H9 (cell line): ENCODE results near the gene NINL. TPM values are rescaled to one million over a fixed set of nuclear protein-coding genes. Genes with fewer than 3 reads are reported as not detected.

Experiments
- DNase-seq: peaks from one replicate; pipeline ENCODE4 v3.0.0-alpha.2; 2017
- H2AFZ ChIP-seq: one replicate; pipeline ENCODE4 v1.6.1; 2013; ENCODE audit warnings: mild to moderate bottlenecking, low read length, control low read depth, moderate library complexity
- H2AK5ac ChIP-seq: 2 replicates; pipeline ENCODE4 v1.6.1; 2013; ENCODE audit warnings: low read length, control low read depth, mixed read lengths; ENCODE audit not compliant: insufficient read length
- H2BK120ac ChIP-seq: one replicate; pipeline ENCODE4 v1.6.1; 2013; ENCODE audit warnings: low read depth, mild to moderate bottlenecking, low read length, control low read depth, inconsistent platforms; ENCODE audit not compliant: poor library complexity, severe bottlenecking
- H2BK12ac ChIP-seq: 2 replicates; pipeline ENCODE4 v1.6.1; 2013; ENCODE audit warnings: low read length, control low read depth, mixed read lengths, low read depth; ENCODE audit not compliant: insufficient read length
- H2BK15ac ChIP-seq: 2 replicates; pipeline ENCODE4 v1.6.1; 2013; ENCODE audit warnings: low read depth, low read length, control low read depth
- H2BK20ac ChIP-seq: one replicate; pipeline ENCODE4 v1.6.1; 2013; ENCODE audit warnings: low read depth, mild to moderate bottlenecking, low read length, control low read depth, inconsistent platforms; ENCODE audit not compliant: poor library complexity, severe bottlenecking
- H2BK5ac ChIP-seq: 2 replicates; pipeline ENCODE4 v1.6.1; 2013; ENCODE audit warnings: low read length, control low read depth, mixed read lengths; ENCODE audit not compliant: insufficient read length
- H3K14ac ChIP-seq: 2 replicates; pipeline ENCODE4 v1.6.1; 2013; ENCODE audit warnings: low read length, control low read depth; ENCODE audit not compliant: insufficient read depth
- H3K18ac ChIP-seq: 2 replicates; pipeline ENCODE4 v1.6.1; 2013; ENCODE audit warnings: low read depth, mild to moderate bottlenecking, mixed read lengths, low read length, control low read depth; ENCODE audit not compliant: insufficient read length
- H3K23ac ChIP-seq: 2 replicates; pipeline ENCODE4 v1.6.1; 2013; ENCODE audit warnings: low read length, control low read depth, mixed read lengths, low read depth; ENCODE audit not compliant: insufficient read length
- H3K23me2 ChIP-seq: 2 replicates; pipeline ENCODE4 v1.6.1; 2013; ENCODE audit warnings: low read depth, mild to moderate bottlenecking, mixed read lengths, low read length, control low read depth; ENCODE audit not compliant: insufficient read length, poor library complexity, severe bottlenecking
- H3K27ac ChIP-seq: 2 replicates; pipeline ENCODE4 v1.5.1; 2013; ENCODE audit warnings: low read length, control low read depth, mixed read lengths, low read depth; ENCODE audit not compliant: insufficient read length
- H3K27me3 ChIP-seq: 2 replicates; pipeline ENCODE4 v1.6.1; 2013; ENCODE audit warnings: low read length, control low read depth, inconsistent platforms; ENCODE audit not compliant: insufficient read depth
- H3K4ac ChIP-seq: 2 replicates; pipeline ENCODE4 v1.6.1; 2013; ENCODE audit warnings: low read depth, mild to moderate bottlenecking, control low read depth, inconsistent platforms, low read length, moderate library complexity
- H3K4me1 ChIP-seq: 2 replicates; pipeline ENCODE4 v1.6.1; 2013; ENCODE audit warnings: low read length, control low read depth, inconsistent platforms; ENCODE audit not compliant: insufficient read depth
- H3K4me2 ChIP-seq: 2 replicates; pipeline ENCODE4 v1.6.1; 2013; ENCODE audit warnings: low read length, control low read depth, mixed read lengths; ENCODE audit not compliant: insufficient read length, insufficient read depth
- H3K56ac ChIP-seq: 2 replicates; pipeline ENCODE4 v1.6.1; 2013; ENCODE audit warnings: low read depth, mild to moderate bottlenecking, mixed read lengths, low read length, control low read depth; ENCODE audit not compliant: insufficient read length
- H3K79me1 ChIP-seq: 2 replicates; pipeline ENCODE4 v1.6.1; 2013; ENCODE audit warnings: low read depth, mild to moderate bottlenecking, moderate library complexity, low read length, control low read depth, inconsistent platforms; ENCODE audit not compliant: insufficient read depth, poor library complexity, severe bottlenecking
- H3K79me2 ChIP-seq: 2 replicates; pipeline ENCODE4 v1.6.1; 2013; ENCODE audit warnings: low read length, control low read depth, inconsistent platforms; ENCODE audit not compliant: insufficient read depth
- H3K9ac ChIP-seq: 2 replicates; pipeline ENCODE4 v1.6.1; 2013; ENCODE audit warnings: low read length, control low read depth, mixed read lengths; ENCODE audit not compliant: insufficient read length; ENCODE audit errors: extremely low read depth
- H3K9me3 ChIP-seq: one replicate; pipeline ENCODE4 v1.6.1; 2013; ENCODE audit warnings: low read depth, low read length, inconsistent platforms; ENCODE audit not compliant: control insufficient read depth
- H3T11ph ChIP-seq: one replicate; pipeline ENCODE4 v1.6.1; 2013; ENCODE audit warnings: mild to moderate bottlenecking, low read length, control low read depth, inconsistent platforms
- H4K20me1 ChIP-seq: one replicate; pipeline ENCODE4 v1.6.1; 2013; ENCODE audit not compliant: control insufficient read depth, insufficient read length, insufficient read depth
- H4K5ac ChIP-seq: 2 replicates; pipeline ENCODE4 v1.6.1; 2013; ENCODE audit warnings: low read depth, mild to moderate bottlenecking, mixed read lengths, low read length, control low read depth; ENCODE audit not compliant: insufficient read length
- H4K8ac ChIP-seq: replicated peaks from 2 replicates; pipeline ENCODE4 v1.6.1; 2013; ENCODE audit warnings: low read length, control low read depth, mixed read lengths, low read depth; ENCODE audit not compliant: insufficient read length
- H4K91ac ChIP-seq: 2 replicates; pipeline ENCODE4 v1.6.1; 2013; ENCODE audit warnings: low read depth, mild to moderate bottlenecking, moderate library complexity, mixed read lengths, low read length, control low read depth; ENCODE audit not compliant: insufficient read length
- H3K27ac Mint-ChIP-seq, 3 experiments: 2 replicates in 2 of 3; 3 replicates in 1 of 3; pipeline ENCODE4 v1.8.0; 2020 to 2021; ENCODE audit warnings: mixed read lengths in 3 of 3, mild to moderate bottlenecking in 1 of 3, moderate library complexity in 1 of 3
- H3K27me3 Mint-ChIP-seq: 2 replicates; pipeline ENCODE4 v1.8.0; 2021; ENCODE audit warnings: low read depth, mild to moderate bottlenecking, moderate library complexity, mixed read lengths
- H3K36me3 Mint-ChIP-seq, 3 experiments: 2 replicates in 2 of 3; 3 replicates in 1 of 3; pipeline ENCODE4 v1.8.0; 2020 to 2021; ENCODE audit warnings: low read depth in 3 of 3, mixed read lengths in 3 of 3; ENCODE audit not compliant: insufficient read depth in 1 of 3
- H3K4me1 Mint-ChIP-seq, 2 experiments: 2 replicates each; pipeline ENCODE4 v1.8.0; 2020; ENCODE audit warnings: mixed read lengths in 2 of 2
- H3K4me3 Mint-ChIP-seq, 2 experiments: 2 replicates in 1 of 2; 3 replicates in 1 of 2; pipeline ENCODE4 v1.8.0; 2020 to 2021; ENCODE audit warnings: mild to moderate bottlenecking in 2 of 2, mixed read lengths in 2 of 2, moderate library complexity in 1 of 2
- H3K9me3 Mint-ChIP-seq, 2 experiments: 2 replicates in 1 of 2; 3 replicates in 1 of 2; pipeline ENCODE4 v1.8.0; 2020; ENCODE audit warnings: mild to moderate bottlenecking in 2 of 2, mixed read lengths in 2 of 2, moderate library complexity in 1 of 2
- WGBS: extraction: QIAGEN DNeasy Blood & Tissue Kit; methylation state at CpG from one replicate; pipeline ENCODE4 v1.1.7; 2013; ENCODE audit warnings: missing lambda C conversion rate, low lambda C conversion rate, mixed read lengths; ENCODE audit not compliant: insufficient read length; ENCODE audit errors: extremely low coverage; 5-methylcytosine and 5-hydroxymethylcytosine counted together
- total RNA-seq: library from RNA; stranded (reverse); gene quantifications from 2 replicates; pipeline ENCODE4 v1.2.1, GENCODE V29; 2021
- TF ChIP-seq, protein P1 (sequence below): fragments of 200-600 bp; sonication (generic); conservative IDR thresholded peaks from 3 replicates; pipeline ENCODE4 v1.8.0; 2021; ENCODE audit warnings: antibody characterized with exemption, mild to moderate bottlenecking

Gene NINL
- total RNA-seq, 1 experiment from 2014 or later: 34.3 TPM

DNA sequence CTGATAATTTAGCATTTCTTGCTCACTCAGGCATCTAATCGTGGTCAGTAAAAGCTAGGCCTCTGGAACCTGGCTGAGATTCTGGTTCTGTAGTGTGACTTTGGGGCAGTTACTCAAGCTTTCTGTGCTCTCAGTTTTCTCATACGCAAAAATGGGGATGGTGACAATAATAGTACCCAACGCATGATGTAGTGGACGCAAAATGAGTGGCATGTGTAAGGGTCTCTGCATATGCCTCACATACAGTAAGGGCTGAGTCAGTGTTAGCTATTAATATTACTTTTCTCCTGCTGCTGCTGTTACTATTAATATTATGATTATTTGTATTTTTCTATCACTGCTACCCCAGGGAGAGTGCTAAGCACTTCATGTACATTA, 177.2 kb downstream of the NINL start:
- Mint-ChIP-seq H3K27me3 (peaks cover 2% of the 10 kb centered on the region), H3K4me3 (peak overlapping the region; percentile 91 to 94), H3K9me3 (peaks cover 18 to 20% of the 10 kb centered on the region in 2 experiments), H3K36me3 (peaks cover 14 to 32% (median 25%) of the 10 kb centered on the region in 3 experiments), H3K4me1 (peaks cover 16% of the 10 kb centered on the region in 2 experiments), H3K27ac (peak overlapping the region; percentile 97 to 99 (median 98); a peak in 6 of 7 replicates)
- Histone ChIP-seq H2BK5ac (no peak overlapping the region), H3K79me2 (peaks cover 12% of the 10 kb centered on the region; the same call in 1 of the 2 replicates), H2BK12ac (no peak overlapping the region), H4K91ac (no peak overlapping the region), H3K79me1 (no peaks in the 10 kb centered on the region), H3K14ac (peak overlapping the region; percentile 98; the same call in 1 of the 2 replicates), H3K56ac (no peak overlapping the region), H3K23ac (no peak overlapping the region), H2BK120ac (no peak overlapping the region), H4K8ac (no peak overlapping the region), H2AFZ (no peak overlapping the region), H3K27me3 (no peaks in the 10 kb centered on the region), H3K27ac (peak overlapping the region; percentile 79), H4K5ac (no peak overlapping the region), H3K9ac (peak overlapping the region; percentile 93), H2BK15ac (no peak overlapping the region), H2BK20ac (no peak overlapping the region), H3K4me2 (peak overlapping the region; percentile 89), H3K4ac (no peak overlapping the region), H3K18ac (no peak overlapping the region), H3K4me1 (no peaks in the 10 kb centered on the region), H3T11ph (no peak overlapping the region), H2AK5ac (no peak overlapping the region), H3K9me3 (peaks cover 3% of the 10 kb centered on the region), H3K23me2 (peaks cover 2% of the 10 kb centered on the region), H4K20me1 (no peaks in the 10 kb centered on the region)
- DNase-seq: no peak
- WGBS: no CpG with 5 or more reads among the region's 4 CpGs
- TF ChIP-seq, protein P1, sequence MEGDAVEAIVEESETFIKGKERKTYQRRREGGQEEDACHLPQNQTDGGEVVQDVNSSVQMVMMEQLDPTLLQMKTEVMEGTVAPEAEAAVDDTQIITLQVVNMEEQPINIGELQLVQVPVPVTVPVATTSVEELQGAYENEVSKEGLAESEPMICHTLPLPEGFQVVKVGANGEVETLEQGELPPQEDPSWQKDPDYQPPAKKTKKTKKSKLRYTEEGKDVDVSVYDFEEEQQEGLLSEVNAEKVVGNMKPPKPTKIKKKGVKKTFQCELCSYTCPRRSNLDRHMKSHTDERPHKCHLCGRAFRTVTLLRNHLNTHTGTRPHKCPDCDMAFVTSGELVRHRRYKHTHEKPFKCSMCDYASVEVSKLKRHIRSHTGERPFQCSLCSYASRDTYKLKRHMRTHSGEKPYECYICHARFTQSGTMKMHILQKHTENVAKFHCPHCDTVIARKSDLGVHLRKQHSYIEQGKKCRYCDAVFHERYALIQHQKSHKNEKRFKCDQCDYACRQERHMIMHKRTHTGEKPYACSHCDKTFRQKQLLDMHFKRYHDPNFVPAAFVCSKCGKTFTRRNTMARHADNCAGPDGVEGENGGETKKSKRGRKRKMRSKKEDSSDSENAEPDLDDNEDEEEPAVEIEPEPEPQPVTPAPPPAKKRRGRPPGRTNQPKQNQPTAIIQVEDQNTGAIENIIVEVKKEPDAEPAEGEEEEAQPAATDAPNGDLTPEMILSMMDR: no peak
